ENCODE results near the gene NLRX1.

NLRX1 gene

GRCh38 chr11:119149018-119149785, 19.3 kb upstream of the NLRX1 start, which contains the start of gene ABCG4:
Gene ABCG4, plus strand, starts transcription at chr11:119149052. Its CDS starts 914 bp downstream, at chr11:119149966.
- 0 out of 2 replicates have a peak, but pooled peaks have one; percentile 21 for TF ChIP-seq NFIC (IDR thresholded peaks at IDR 0.05)
- TF ChIP-seq TAF1 (IDR thresholded peaks at IDR 0.05; ENCODE audit: low read depth): no peak
- TF ChIP-seq ZBTB7A (IDR thresholded peaks at IDR 0.05; ENCODE audit: low read depth): peak; percentile 71; the same call in 1 of the 2 replicates
- TF ChIP-seq EGR1 (IDR thresholded peaks at IDR 0.05): no peak
- TF ChIP-seq, protein P1, sequence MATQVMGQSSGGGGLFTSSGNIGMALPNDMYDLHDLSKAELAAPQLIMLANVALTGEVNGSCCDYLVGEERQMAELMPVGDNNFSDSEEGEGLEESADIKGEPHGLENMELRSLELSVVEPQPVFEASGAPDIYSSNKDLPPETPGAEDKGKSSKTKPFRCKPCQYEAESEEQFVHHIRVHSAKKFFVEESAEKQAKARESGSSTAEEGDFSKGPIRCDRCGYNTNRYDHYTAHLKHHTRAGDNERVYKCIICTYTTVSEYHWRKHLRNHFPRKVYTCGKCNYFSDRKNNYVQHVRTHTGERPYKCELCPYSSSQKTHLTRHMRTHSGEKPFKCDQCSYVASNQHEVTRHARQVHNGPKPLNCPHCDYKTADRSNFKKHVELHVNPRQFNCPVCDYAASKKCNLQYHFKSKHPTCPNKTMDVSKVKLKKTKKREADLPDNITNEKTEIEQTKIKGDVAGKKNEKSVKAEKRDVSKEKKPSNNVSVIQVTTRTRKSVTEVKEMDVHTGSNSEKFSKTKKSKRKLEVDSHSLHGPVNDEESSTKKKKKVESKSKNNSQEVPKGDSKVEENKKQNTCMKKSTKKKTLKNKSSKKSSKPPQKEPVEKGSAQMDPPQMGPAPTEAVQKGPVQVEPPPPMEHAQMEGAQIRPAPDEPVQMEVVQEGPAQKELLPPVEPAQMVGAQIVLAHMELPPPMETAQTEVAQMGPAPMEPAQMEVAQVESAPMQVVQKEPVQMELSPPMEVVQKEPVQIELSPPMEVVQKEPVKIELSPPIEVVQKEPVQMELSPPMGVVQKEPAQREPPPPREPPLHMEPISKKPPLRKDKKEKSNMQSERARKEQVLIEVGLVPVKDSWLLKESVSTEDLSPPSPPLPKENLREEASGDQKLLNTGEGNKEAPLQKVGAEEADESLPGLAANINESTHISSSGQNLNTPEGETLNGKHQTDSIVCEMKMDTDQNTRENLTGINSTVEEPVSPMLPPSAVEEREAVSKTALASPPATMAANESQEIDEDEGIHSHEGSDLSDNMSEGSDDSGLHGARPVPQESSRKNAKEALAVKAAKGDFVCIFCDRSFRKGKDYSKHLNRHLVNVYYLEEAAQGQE (IDR thresholded peaks at IDR 0.05; ENCODE audit: low read depth): no peak
- no peak; the same call in 1 of the 2 replicates for TF ChIP-seq CEBPB (IDR thresholded peaks at IDR 0.05)
- TF ChIP-seq EP300 (IDR thresholded peaks at IDR 0.05; ENCODE audit: borderline replicate concordance): no peak
- TF ChIP-seq, protein P2, sequence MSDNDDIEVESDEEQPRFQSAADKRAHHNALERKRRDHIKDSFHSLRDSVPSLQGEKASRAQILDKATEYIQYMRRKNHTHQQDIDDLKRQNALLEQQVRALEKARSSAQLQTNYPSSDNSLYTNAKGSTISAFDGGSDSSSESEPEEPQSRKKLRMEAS (IDR thresholded peaks at IDR 0.05): no peak

- TF ChIP-seq CREB1 (IDR thresholded peaks at IDR 0.05; ENCODE audit: low read depth) (no peak), ZBTB7A (IDR thresholded peaks at IDR 0.05; ENCODE audit: low read depth) (no peak), CEBPB (IDR thresholded peaks at IDR 0.05) (no peak), TCF12 (IDR thresholded peaks at IDR 0.05; ENCODE audit: low read depth) (no peak)
These were observed 18.7 kb upstream of the NLRX1 start for GRCh38 chr11:119149786-119150275.

GRCh38 chr11:119152043-119152442, 16.5 kb upstream of the NLRX1 start:
- TF ChIP-seq NFIC (IDR thresholded peaks at IDR 0.05) (no peak), RAD21 (IDR thresholded peaks at IDR 0.05; ENCODE audit: low read depth) (no peak), YY1 (IDR thresholded peaks at IDR 0.05; ENCODE audit: low read depth) (no peak), CEBPB (IDR thresholded peaks at IDR 0.05) (no peak), TCF12 (IDR thresholded peaks at IDR 0.05; ENCODE audit: low read depth) (no peak), TEAD4 (IDR thresholded peaks at IDR 0.05) (no peak), EGR1 (IDR thresholded peaks at IDR 0.05) (no peak), FOXM1 (IDR thresholded peaks at IDR 0.05; ENCODE audit: borderline replicate concordance, low read depth) (no peak)
- TF ChIP-seq, protein P2 (IDR thresholded peaks at IDR 0.05): no peak
- TF ChIP-seq, protein P1 (IDR thresholded peaks at IDR 0.05; ENCODE audit: low read depth): no peak

DNA sequence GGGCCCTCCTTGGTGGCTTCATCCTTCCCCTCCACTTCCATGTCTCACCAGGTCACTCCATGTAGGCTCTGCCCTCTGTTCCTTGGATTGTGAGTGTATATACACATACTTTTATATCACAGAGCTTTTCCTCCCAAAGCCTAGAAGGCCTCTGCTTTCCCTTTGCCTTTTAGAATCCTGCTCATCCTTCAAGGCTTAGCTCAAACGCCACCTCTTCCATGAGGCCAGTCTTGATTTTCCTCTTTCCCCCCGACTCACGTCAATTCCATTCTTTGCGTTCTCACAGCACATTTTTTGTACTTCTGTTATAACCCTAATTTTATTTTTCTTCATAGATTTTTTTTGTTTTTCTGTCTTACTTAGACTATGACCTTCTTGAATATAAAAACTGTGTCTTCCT, 15.9 kb upstream of the NLRX1 start:
- TF ChIP-seq TEAD4 (IDR thresholded peaks at IDR 0.05): no peak
- no peak for TF ChIP-seq TCF12 (IDR thresholded peaks at IDR 0.05; ENCODE audit: low read depth)
- TF ChIP-seq, protein P3, sequence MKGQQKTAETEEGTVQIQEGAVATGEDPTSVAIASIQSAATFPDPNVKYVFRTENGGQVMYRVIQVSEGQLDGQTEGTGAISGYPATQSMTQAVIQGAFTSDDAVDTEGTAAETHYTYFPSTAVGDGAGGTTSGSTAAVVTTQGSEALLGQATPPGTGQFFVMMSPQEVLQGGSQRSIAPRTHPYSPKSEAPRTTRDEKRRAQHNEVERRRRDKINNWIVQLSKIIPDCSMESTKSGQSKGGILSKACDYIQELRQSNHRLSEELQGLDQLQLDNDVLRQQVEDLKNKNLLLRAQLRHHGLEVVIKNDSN (IDR thresholded peaks at IDR 0.05): no peak
- no peak for TF ChIP-seq RAD21 (IDR thresholded peaks at IDR 0.05; ENCODE audit: low read depth)
- no peak for TF ChIP-seq NFIC (IDR thresholded peaks at IDR 0.05)
- no peak for TF ChIP-seq CREB1 (IDR thresholded peaks at IDR 0.05; ENCODE audit: low read depth)
- no peak for TF ChIP-seq YY1 (IDR thresholded peaks at IDR 0.05; ENCODE audit: low read depth)
- TF ChIP-seq EP300 (IDR thresholded peaks at IDR 0.05; ENCODE audit: borderline replicate concordance): no peak
- no peak for TF ChIP-seq ZBTB7A (IDR thresholded peaks at IDR 0.05; ENCODE audit: low read depth)

DNA sequence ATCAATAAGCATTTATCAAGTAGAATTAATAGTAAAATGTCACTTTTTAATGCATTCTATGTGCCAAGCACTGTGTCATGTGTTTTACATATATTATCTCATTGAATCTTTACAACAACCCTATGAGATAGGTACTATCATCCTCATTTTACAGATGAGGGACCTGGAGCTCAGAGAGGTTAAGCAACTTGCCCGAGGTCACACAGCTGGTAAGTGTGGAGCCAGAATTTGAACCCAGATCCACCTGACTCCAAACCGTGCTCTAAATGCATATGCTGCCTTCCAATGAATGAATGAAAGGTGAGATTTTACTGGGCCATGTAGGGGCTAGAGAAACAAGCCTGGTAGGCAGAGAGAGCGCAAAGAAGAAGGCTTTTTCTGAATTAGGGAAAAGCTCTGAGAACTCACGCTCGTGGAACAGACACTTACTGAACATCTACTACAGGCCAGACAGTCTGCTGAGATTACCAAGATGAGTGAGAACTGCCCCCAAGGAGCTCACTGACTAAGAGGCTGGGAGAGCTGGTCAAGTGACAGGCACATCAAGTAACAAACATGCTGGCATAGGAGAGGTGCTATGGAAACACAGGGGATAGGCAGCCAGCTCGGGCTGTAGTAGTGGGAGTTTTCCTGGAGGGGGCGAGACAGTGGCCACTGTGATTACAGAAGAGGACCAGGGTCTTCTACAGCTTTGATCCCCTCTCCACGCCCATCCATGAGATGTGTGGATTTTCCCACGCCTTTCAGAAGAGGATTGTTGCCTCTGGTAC, 15.3 kb upstream of the NLRX1 start:
- TF ChIP-seq YY1 (IDR thresholded peaks at IDR 0.05; ENCODE audit: low read depth): no peak
- TF ChIP-seq CEBPB (IDR thresholded peaks at IDR 0.05): no peak
- no peak for TF ChIP-seq TEAD4 (IDR thresholded peaks at IDR 0.05)
- no peak for TF ChIP-seq EP300 (IDR thresholded peaks at IDR 0.05; ENCODE audit: borderline replicate concordance)
- TF ChIP-seq, protein P1 (IDR thresholded peaks at IDR 0.05; ENCODE audit: low read depth): no peak
- no peak for TF ChIP-seq ZBTB7A (IDR thresholded peaks at IDR 0.05; ENCODE audit: low read depth)

All from Ishikawa (cell line).